NCI-H526 treated with DMSO at 0.1 percent for 48 hours (cell line): ENCODE results near the gene TLE2.

Experiments
- DNase-seq: peaks from one replicate; lab custom pipeline; 2025; lab: John Stamatoyannopoulos, UW

Gene TLE2

GRCh38 chr19:3029065-3029923, at the start of gene TLE2:
TLE2 (minus strand) TSS chr19:3029280; CDS start chr19:3028904, 376 bp downstream.
- no peak for DNase-seq

- no peak for DNase-seq
Observed at GRCh38 chr19:3075605-3076431, 46.7 kb upstream of the TLE2 start.

- no peak for DNase-seq
Observed at GRCh38 chr19:3073931-3074595, 45.0 kb upstream of the TLE2 start.

GRCh38 chr19:3073159-3073563, 44.1 kb upstream of the TLE2 start:
- DNase-seq: no peak

- DNase-seq: no peak
Observed at GRCh38 chr19:3071768-3072167, 42.7 kb upstream of the TLE2 start.

GRCh38 chr19:3068071-3068470, 39.0 kb upstream of the TLE2 start:
- DNase-seq: no peak

- DNase-seq: no peak
Observed at GRCh38 chr19:3067563-3067962, 38.5 kb upstream of the TLE2 start.

GRCh38 chr19:3066482-3067049, 37.5 kb upstream of the TLE2 start:
- DNase-seq: no peak

GRCh38 chr19:3065675-3066357, 36.7 kb upstream of the TLE2 start:
- no peak for DNase-seq

GRCh38 chr19:3064011-3064330, 34.9 kb upstream of the TLE2 start:
- no peak for DNase-seq

- DNase-seq: no peak
Observed at GRCh38 chr19:3062165-3063105, 33.4 kb upstream of the TLE2 start, which contains the start of gene TLE5. TLE5 (minus strand) TSS chr19:3062495; CDS start chr19:3062200, 295 bp downstream.

GRCh38 chr19:3061182-3062161, 32.4 kb upstream of the TLE2 start:
- no peak for DNase-seq

- no peak for DNase-seq
Observed at GRCh38 chr19:3060857-3061181, 31.7 kb upstream of the TLE2 start.

GRCh38 chr19:3059653-3060052, 30.6 kb upstream of the TLE2 start:
- no peak for DNase-seq

- no peak for DNase-seq
Observed at GRCh38 chr19:3058821-3059314, 29.8 kb upstream of the TLE2 start.

- DNase-seq: no peak
Observed at GRCh38 chr19:3058009-3058820, 29.1 kb upstream of the TLE2 start.

GRCh38 chr19:3057275-3057714, 28.2 kb upstream of the TLE2 start:
- DNase-seq: no peak

GRCh38 chr19:3056417-3057088, 27.5 kb upstream of the TLE2 start:
- DNase-seq: no peak
